HepG2 (cell line): Measurements from ENCODE around the gene TAT. TPM values are rescaled to one million over a fixed set of nuclear protein-coding genes. Genes with fewer than 3 reads are reported as not detected.

ENCODE experiments used
- GABPA ChIP-seq, 2 experiments: IDR thresholded peaks; 2 replicates each; pipeline ENCODE4 v1.6.1; 2011 to 2016; ENCODE audit warnings: low read depth in 2 of 2, low read length in 1 of 2, missing biosample characterization in 1 of 2, missing genetic modification characterization in 1 of 2
- HNF1A ChIP-seq, 2 experiments: sonication (generic) in 1 of 2; formaldehyde crosslinking in 1 of 2; IDR thresholded peaks; 2 replicates each; pipeline versions ENCODE4 v1.4.0 to v1.6.1; 2016 to 2020; ENCODE audit warnings: borderline replicate concordance in 1 of 2, low read depth in 1 of 2, mild to moderate bottlenecking in 1 of 2, missing genetic modification reagents in 1 of 2
- KLF11 ChIP-seq: IDR thresholded peaks from 2 replicates; pipeline ENCODE4 v1.6.1; 2016; ENCODE audit warnings: missing compliant biosample characterization
- MAFG ChIP-seq: sonication (generic); formaldehyde crosslinking; IDR thresholded peaks from 2 replicates; pipeline ENCODE4 v1.5.1; 2020; ENCODE audit warnings: mild to moderate bottlenecking, missing genetic modification reagents
- MEIS1 ChIP-seq: sonication (generic); formaldehyde crosslinking; IDR thresholded peaks from 2 replicates; pipeline ENCODE4 v1.9.0; 2021; ENCODE audit warnings: mild to moderate bottlenecking, missing genetic modification reagents, moderate library complexity, borderline replicate concordance
- NCOA1 ChIP-seq: sonication (generic); formaldehyde crosslinking; IDR thresholded peaks from 2 replicates; pipeline ENCODE4 v1.9.0; 2021; ENCODE audit warnings: missing genetic modification reagents
- PPARG ChIP-seq: conservative IDR thresholded peaks from 2 replicates; pipeline ENCODE4 v1.6.1; 2016; ENCODE audit warnings: missing biosample characterization, missing genetic modification reagents
- SMAD3 ChIP-seq: sonication (generic); formaldehyde crosslinking; IDR thresholded peaks from 2 replicates; pipeline ENCODE4 v1.4.0; 2020; ENCODE audit warnings: missing genetic modification reagents
- TEAD3 ChIP-seq: optimal IDR thresholded peaks from 2 replicates; pipeline ENCODE3; 2016; ENCODE audit warnings: borderline replicate concordance
- U2AF2 ChIP-seq: fragments of 200-400 bp; formaldehyde crosslinking; IDR thresholded peaks from 2 replicates; pipeline ENCODE4 v1.6.1; 2017; ENCODE audit warnings: low read depth, mild to moderate bottlenecking, low read length
- ZFP90 ChIP-seq: sonication (generic); formaldehyde crosslinking; IDR thresholded peaks from 2 replicates; pipeline ENCODE4 v1.8.0; 2022; ENCODE audit warnings: missing genetic modification reagents, mild to moderate bottlenecking, inconsistent platforms, borderline replicate concordance
- ZMAT3 ChIP-seq: sonication (generic); formaldehyde crosslinking; conservative IDR thresholded peaks from 2 replicates; pipeline ENCODE4 v1.7.0; 2021; ENCODE audit warnings: missing genetic modification reagents
- ZNF260 ChIP-seq: sonication (generic); formaldehyde crosslinking; IDR thresholded peaks from 2 replicates; pipeline ENCODE4 v1.4.0; 2020; ENCODE audit warnings: missing genetic modification reagents, low read depth, mild to moderate bottlenecking, borderline replicate concordance
- ZNF430 ChIP-seq: sonication (generic); formaldehyde crosslinking; IDR thresholded peaks from 2 replicates; pipeline ENCODE4 v1.9.0; 2021; ENCODE audit warnings: mild to moderate bottlenecking, missing genetic modification reagents
- ZNF451 ChIP-seq: sonication (generic); formaldehyde crosslinking; IDR thresholded peaks from 2 replicates; pipeline ENCODE4 v1.5.0; 2020; ENCODE audit warnings: mild to moderate bottlenecking, missing genetic modification reagents
- ZNF468 ChIP-seq: sonication (generic); formaldehyde crosslinking; IDR thresholded peaks from 2 replicates; pipeline ENCODE4 v1.8.0; 2022; ENCODE audit warnings: mild to moderate bottlenecking, moderate library complexity, missing genetic modification reagents
- ZNF503 ChIP-seq: sonication (generic); formaldehyde crosslinking; IDR thresholded peaks from 2 replicates; pipeline ENCODE4 v1.4.0; 2020; ENCODE audit warnings: missing genetic modification reagents
- ZSCAN20 ChIP-seq: sonication (generic); formaldehyde crosslinking; IDR thresholded peaks from 2 replicates; pipeline ENCODE4 v1.4.0; 2020; ENCODE audit warnings: missing genetic modification reagents, mild to moderate bottlenecking, borderline replicate concordance
- polyA plus RNA-seq, 8 experiments: library from polyadenylated mRNA; depleted of rRNA in 3 of 8; stranded (reverse) in 7 of 8; unstranded in 1 of 8; fragments of >200 nt; fragmentation: Illumina TruSeq in 4 of 8; extraction: Trizol in 4 of 8; gene quantifications; 2 replicates each; pipeline versions ENCODE4 v1.2.1 to v1.2.3, GENCODE V29; 2011 to 2016; ENCODE audit warnings: low read depth in 4 of 8, missing spikeins in 1 of 8, mixed read lengths in 1 of 8; ENCODE audit not compliant: insufficient read depth in 1 of 8
- total RNA-seq, 5 experiments: library from RNA; depleted of rRNA; stranded (reverse); fragments of >200 nt; fragmentation: Illumina TruSeq; extraction: Trizol; gene quantifications; 2 replicates each; pipeline ENCODE4 v1.2.3, GENCODE V29; 2016; ENCODE audit warnings: low read depth in 1 of 5
- TF ChIP-seq, protein P1 (sequence below): sonication (generic); formaldehyde crosslinking; IDR thresholded peaks from 2 replicates; pipeline ENCODE4 v1.4.0; 2020; ENCODE audit warnings: missing genetic modification reagents
- TF ChIP-seq, protein P2 (sequence below), 2 experiments: fragments of 450-650 bp in 1 of 2; sonication (generic) in 1 of 2; formaldehyde crosslinking; IDR thresholded peaks; 2 replicates each; pipeline versions ENCODE4 v1.5.0 to v1.8.0; 2020 to 2022; ENCODE audit warnings: mild to moderate bottlenecking in 1 of 2, missing genetic modification reagents in 1 of 2

The TAT gene
- total and polyA plus RNA-seq, 2 of the 13 experiments (the other 11 are each of a cell fraction or from before 2014, with no cell fraction given), result 1.6 to 5.8 TPM

GRCh38 chr16:71572497-71573116, 4.3 kb downstream of the TAT start (continued):
- peak; percentile 64 for TF ChIP-seq ZNF503 (CRISPR knock-in tag)
- TF ChIP-seq, protein P1, sequence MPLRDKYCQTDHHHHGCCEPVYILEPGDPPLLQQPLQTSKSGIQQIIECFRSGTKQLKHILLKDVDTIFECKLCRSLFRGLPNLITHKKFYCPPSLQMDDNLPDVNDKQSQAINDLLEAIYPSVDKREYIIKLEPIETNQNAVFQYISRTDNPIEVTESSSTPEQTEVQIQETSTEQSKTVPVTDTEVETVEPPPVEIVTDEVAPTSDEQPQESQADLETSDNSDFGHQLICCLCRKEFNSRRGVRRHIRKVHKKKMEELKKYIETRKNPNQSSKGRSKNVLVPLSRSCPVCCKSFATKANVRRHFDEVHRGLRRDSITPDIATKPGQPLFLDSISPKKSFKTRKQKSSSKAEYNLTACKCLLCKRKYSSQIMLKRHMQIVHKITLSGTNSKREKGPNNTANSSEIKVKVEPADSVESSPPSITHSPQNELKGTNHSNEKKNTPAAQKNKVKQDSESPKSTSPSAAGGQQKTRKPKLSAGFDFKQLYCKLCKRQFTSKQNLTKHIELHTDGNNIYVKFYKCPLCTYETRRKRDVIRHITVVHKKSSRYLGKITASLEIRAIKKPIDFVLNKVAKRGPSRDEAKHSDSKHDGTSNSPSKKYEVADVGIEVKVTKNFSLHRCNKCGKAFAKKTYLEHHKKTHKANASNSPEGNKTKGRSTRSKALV (CRISPR knock-in tag), result peak; percentile 47; the same call in 1 of the 2 replicates
- peak; percentile 57 for TF ChIP-seq TEAD3
- no peak for TF ChIP-seq U2AF2
- no peak for TF ChIP-seq NCOA1 (CRISPR knock-in tag)
- TF ChIP-seq GABPA (IDR thresholded peaks at IDR 0.05; ENCODE audit: low read depth, low read length), result no peak
- TF ChIP-seq GABPA (CRISPR knock-in tag; IDR thresholded peaks at IDR 0.05; ENCODE audit: low read depth), result peak; percentile 29; the same call in 1 of the 2 replicates
- TF ChIP-seq PPARG (CRISPR knock-in tag), result 0 out of 2 replicates have a peak, but pooled peaks have one; percentile 50
- TF ChIP-seq, protein P2, sequence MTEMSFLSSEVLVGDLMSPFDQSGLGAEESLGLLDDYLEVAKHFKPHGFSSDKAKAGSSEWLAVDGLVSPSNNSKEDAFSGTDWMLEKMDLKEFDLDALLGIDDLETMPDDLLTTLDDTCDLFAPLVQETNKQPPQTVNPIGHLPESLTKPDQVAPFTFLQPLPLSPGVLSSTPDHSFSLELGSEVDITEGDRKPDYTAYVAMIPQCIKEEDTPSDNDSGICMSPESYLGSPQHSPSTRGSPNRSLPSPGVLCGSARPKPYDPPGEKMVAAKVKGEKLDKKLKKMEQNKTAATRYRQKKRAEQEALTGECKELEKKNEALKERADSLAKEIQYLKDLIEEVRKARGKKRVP (CRISPR knock-in tag; IDR thresholded peaks at IDR 0.05), result peak in 1 of 2 experiments; percentile 18; a peak in 1 of 4 replicates
- peak; percentile 88; the same call in 1 of the 2 replicates for TF ChIP-seq ZNF430 (CRISPR knock-in tag)
- TF ChIP-seq ZNF260, result no peak
- peak; percentile 97 for TF ChIP-seq MEIS1
- TF ChIP-seq ZNF451 (CRISPR knock-in tag), result no peak
- peak; percentile 33; the same call in 1 of the 2 replicates for TF ChIP-seq KLF11 (CRISPR knock-in tag)
- 0 out of 2 replicates have a peak, but pooled peaks have one; percentile 66 for TF ChIP-seq ZFP90 (CRISPR knock-in tag)
- TF ChIP-seq ZSCAN20 (CRISPR knock-in tag), result peak; percentile 90
- TF ChIP-seq SMAD3 (CRISPR knock-in tag), result peak; percentile 77
- peak; percentile 75; the same call in 1 of the 2 replicates for TF ChIP-seq ZMAT3 (CRISPR knock-in tag)
- no peak for TF ChIP-seq ZNF468 (CRISPR knock-in tag)
- TF ChIP-seq HNF1A (IDR thresholded peaks at IDR 0.05; ENCODE audit: low read depth), result peak; percentile 81; the same call in 1 of the 2 replicates
- peak; percentile 83; the same call in 1 of the 2 replicates for TF ChIP-seq HNF1A (CRISPR knock-in tag; IDR thresholded peaks at IDR 0.05; ENCODE audit: borderline replicate concordance)
- TF ChIP-seq MAFG (CRISPR knock-in tag), result peak; percentile 89
